ENCODE measurements around the gene SLFN12.
"Not testable (repeated sequence)": the region's sequence is repeated elsewhere in the genome, so short reads cannot be mapped to it uniquely, and the experiment has no call there.

Gene SLFN12

GRCh38 chr17:35432176-35433074, at the start of gene SLFN12:
Gene SLFN12, minus strand, starts transcription at chr17:35432500. Its CDS starts 9,472 bp downstream, at chr17:35423028.
- DNase-seq (ENCODE audit: extremely low read depth in 1 of 2, low read depth in 1 of 2) = no peak

- DNase-seq (ENCODE audit: extremely low read depth in 1 of 2, low read depth in 1 of 2) = no peak
Measured at GRCh38 chr17:35479271-35479670, 47.0 kb upstream of the SLFN12 start.

GRCh38 chr17:35477248-35477647, 44.9 kb upstream of the SLFN12 start:
- DNase-seq (ENCODE audit: extremely low read depth in 1 of 2, low read depth in 1 of 2) = no peak

GRCh38 chr17:35476283-35476820, 44.1 kb upstream of the SLFN12 start:
- DNase-seq (ENCODE audit: extremely low read depth in 1 of 2, low read depth in 1 of 2) = no peak

- no peak for DNase-seq (ENCODE audit: extremely low read depth in 1 of 2, low read depth in 1 of 2)
Measured at GRCh38 chr17:35468475-35468874, 36.2 kb upstream of the SLFN12 start.

GRCh38 chr17:35467824-35468223, 35.5 kb upstream of the SLFN12 start:
- no peak for DNase-seq (ENCODE audit: extremely low read depth in 1 of 2, low read depth in 1 of 2)

GRCh38 chr17:35460354-35460851, 28.1 kb upstream of the SLFN12 start:
- peak; percentile 45 to 46 for DNase-seq (ENCODE audit: extremely low read depth in 1 of 2, low read depth in 1 of 2)

GRCh38 chr17:35454035-35454434, 21.7 kb upstream of the SLFN12 start:
- DNase-seq (ENCODE audit: extremely low read depth in 1 of 2, low read depth in 1 of 2) = not testable (repeated sequence)

- DNase-seq (ENCODE audit: extremely low read depth in 1 of 2, low read depth in 1 of 2) = no peak
Measured at GRCh38 chr17:35453171-35453570, 20.9 kb upstream of the SLFN12 start.

GRCh38 chr17:35449371-35449931, 17.2 kb upstream of the SLFN12 start:
- DNase-seq (ENCODE audit: extremely low read depth in 1 of 2, low read depth in 1 of 2) = no peak

GRCh38 chr17:35448899-35449227, 16.6 kb upstream of the SLFN12 start:
- no peak for DNase-seq (ENCODE audit: extremely low read depth in 1 of 2, low read depth in 1 of 2)

- peak; percentile 89 to 95 for DNase-seq (ENCODE audit: extremely low read depth in 1 of 2, low read depth in 1 of 2)
Measured at GRCh38 chr17:35448214-35448898, 16.1 kb upstream of the SLFN12 start, which contains the start of gene SLFN13. Gene SLFN13, minus strand, starts transcription at chr17:35448766. Its CDS starts 3,086 bp downstream, at chr17:35445680.

GRCh38 chr17:35447499-35447898, 15.2 kb upstream of the SLFN12 start:
- no peak for DNase-seq (ENCODE audit: extremely low read depth in 1 of 2, low read depth in 1 of 2)

GRCh38 chr17:35438433-35438832, 6.1 kb upstream of the SLFN12 start:
- DNase-seq (ENCODE audit: extremely low read depth in 1 of 2, low read depth in 1 of 2) = no peak

GRCh38 chr17:35433075-35433894, 985 bp upstream of the SLFN12 start:
- DNase-seq (ENCODE audit: extremely low read depth in 1 of 2, low read depth in 1 of 2) = peak in 1 of 2 donors; percentile 76

GRCh38 chr17:35429702-35430101, 2.6 kb downstream of the SLFN12 start:
- no peak for DNase-seq (ENCODE audit: extremely low read depth in 1 of 2, low read depth in 1 of 2)

- no peak for DNase-seq (ENCODE audit: extremely low read depth in 1 of 2, low read depth in 1 of 2)
Measured at GRCh38 chr17:35428229-35428628, 4.1 kb downstream of the SLFN12 start.

GRCh38 chr17:35423761-35424160, 8.5 kb downstream of the SLFN12 start:
- no peak for DNase-seq (ENCODE audit: extremely low read depth in 1 of 2, low read depth in 1 of 2)

GRCh38 chr17:35421069-35421468, 11.2 kb downstream of the SLFN12 start:
- not testable (repeated sequence) for DNase-seq (ENCODE audit: extremely low read depth in 1 of 2, low read depth in 1 of 2)

GRCh38 chr17:35416659-35417058, 15.6 kb downstream of the SLFN12 start:
- DNase-seq (ENCODE audit: extremely low read depth in 1 of 2, low read depth in 1 of 2) = no peak

Measured in stimulated activated CD8-positive, alpha-beta memory T cell treated with anti-CD3 and anti-CD28 coated beads, Interleukin-7, amount 100 ng/mL, for 48 hours (primary cell).